ENCODE measurements around the gene IL3. TPM values are rescaled to one million over a fixed set of nuclear protein-coding genes. Genes with fewer than 3 reads are reported as not detected.

The IL3 gene
- total and polyA plus RNA-seq, 9 of the 15 experiments (the other 6 are each of a cell fraction or from before 2014, with no cell fraction given): not detected

- peak; percentile 33; the same call in 1 of the 2 replicates for TF ChIP-seq MYC (IDR thresholded peaks at IDR 0.05; ENCODE audit: low read depth, low read length)
- TF ChIP-seq MYC (CRISPR knock-in tag; IDR thresholded peaks at IDR 0.05; ENCODE audit: borderline replicate concordance, low read depth): no peak
- no peak for TF ChIP-seq HES1 (IDR thresholded peaks at IDR 0.05; ENCODE audit: low read depth)
- TF ChIP-seq ZNF324 (CRISPR knock-in tag; IDR thresholded peaks at IDR 0.05): no peak
- TF ChIP-seq EP300 (IDR thresholded peaks at IDR 0.05; ENCODE audit: low read length): no peak
- TF ChIP-seq FUS (optimal IDR thresholded peaks at IDR 0.05; ENCODE audit: low read depth, low read length): no peak
- TF ChIP-seq CTBP1 (IDR thresholded peaks at IDR 0.05; ENCODE audit: borderline replicate concordance): 0 out of 2 replicates have a peak, but pooled peaks have one; percentile 3
- TF ChIP-seq E2F8 (IDR thresholded peaks at IDR 0.05; ENCODE audit: low read depth, partially characterized antibody): no peak
- no peak for TF ChIP-seq VEZF1 (CRISPR knock-in tag; IDR thresholded peaks at IDR 0.05)
- TF ChIP-seq DLX4 (CRISPR knock-in tag; IDR thresholded peaks at IDR 0.05): no peak
- no peak for TF ChIP-seq ZNF184 (CRISPR knock-in tag; IDR thresholded peaks at IDR 0.05)
- no peak for TF ChIP-seq MITF (IDR thresholded peaks at IDR 0.05)
- TF ChIP-seq MTA2 (IDR thresholded peaks at IDR 0.05; ENCODE audit: low read depth): no peak
- TF ChIP-seq ILF3 (IDR thresholded peaks at IDR 0.05; ENCODE audit: borderline replicate concordance): no peak
- TF ChIP-seq TCFL5 (CRISPR knock-in tag; conservative IDR thresholded peaks at IDR 0.05): no peak
- no peak for TF ChIP-seq ZBTB34 (CRISPR knock-in tag; IDR thresholded peaks at IDR 0.05)
- no peak for TF ChIP-seq BRD4 (IDR thresholded peaks at IDR 0.05)
- TF ChIP-seq ZNF140 (CRISPR knock-in tag; IDR thresholded peaks at IDR 0.05): no peak
- no peak for TF ChIP-seq TFAP4 (CRISPR knock-in tag; IDR thresholded peaks at IDR 0.05; ENCODE audit: borderline replicate concordance)
These were observed 5.0 kb downstream of the IL3 start (continued) for GRCh38 chr5:132065351-132065937.

All from K562 (cell line).